Measurements from ENCODE around the gene ECI2. TPM values are rescaled to one million over a fixed set of nuclear protein-coding genes. Genes with fewer than 3 reads are reported as not detected.

The ECI2 gene
- total and polyA plus RNA-seq, 10 of the 15 experiments (the other 5 are each of a cell fraction or from before 2014, with no cell fraction given), result 38.7 to 129 (median 60.1) TPM

DNA sequence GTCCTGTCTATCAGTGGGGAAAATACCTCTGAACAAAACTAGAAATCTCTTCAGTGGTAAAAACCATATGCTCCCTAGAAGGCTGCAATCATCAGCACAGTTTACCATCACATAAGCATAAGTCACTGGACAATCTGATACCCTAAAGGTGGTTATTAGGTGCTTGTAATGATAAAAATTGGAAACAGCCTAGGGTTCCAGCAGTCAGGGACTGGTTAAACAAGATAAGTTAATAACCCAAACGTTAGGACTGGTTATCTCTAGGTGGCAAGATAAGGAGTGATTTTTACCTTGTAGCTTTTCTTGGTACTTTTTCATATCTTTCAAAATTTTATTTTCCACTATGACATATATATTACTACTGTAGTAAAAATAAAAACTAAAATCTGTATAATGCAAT lies 11.0 kb downstream of the ECI2 start:
- H3K27me3 ChIP-seq (replicated peaks in 1 of 2; ENCODE audit: control insufficient read depth in 2 of 2, insufficient read depth in 2 of 2, low read length in 1 of 2), result no peaks in the 10 kb centered on the region
- FAIRE-seq (no peak), ATAC-seq (no peak), DNase-seq (ENCODE audit: low read depth, low spot score) (no peak)
- in situ Hi-C loops (cut with MboI) (no loop called here), intact Hi-C loops (cut with micrococcal nuclease; ENCODE audit: unreplicated experiment) (no loop called here)
- POLR2A ChIA-PET, result no interaction called here
- BruUV-seq (replicated peaks), result no TSS peak
- no peaks in the 10 kb centered on the region for H3K9me3 ChIP-seq (replicated peaks; ENCODE audit: control insufficient read depth, insufficient read depth, low read length)
- H3K9ac ChIP-seq (ENCODE audit: control insufficient read depth, insufficient read depth, low read length), result no peak overlapping the region
- no peaks in the 10 kb centered on the region; a peak in 2 of 4 replicates for H3K36me3 ChIP-seq (ENCODE audit: control insufficient read depth in 2 of 2, insufficient read depth in 2 of 2, low read length in 1 of 2)
- WGBS (ENCODE audit: insufficient coverage, insufficient replicate concordance, low lambda C conversion rate, missing lambda C conversion rate), result 88% methylated on average over 1 of the region's 1 CpG
- H3K4me1 ChIP-seq (ENCODE audit: control insufficient read depth, insufficient read depth, low read length), result no peaks in the 10 kb centered on the region
- SMC1A ChIA-PET (ENCODE audit: uncharacterized antibody, unreplicated experiment), result no interaction called here
- no peak overlapping the region for H2AFZ ChIP-seq (ENCODE audit: control insufficient read depth, low read depth, low read length)
- no peaks in the 10 kb centered on the region for H4K20me1 ChIP-seq (ENCODE audit: control insufficient read depth, insufficient read depth)
- H3K79me2 ChIP-seq (ENCODE audit: control insufficient read depth, insufficient read depth, low read length), result no peaks in the 10 kb centered on the region
- CTCF ChIA-PET, result interaction anchor here (1.7 kb wide), 1 partner anchor 31 kb away, joined by 4 read pairs; no protein-coding TSS in a partner anchor
- RAD21 ChIA-PET (ENCODE audit: unreplicated experiment), result interaction anchor here (1.0 kb wide), 1 partner anchor 10 kb away, joined by 3 read pairs; no protein-coding TSS in a partner anchor
- TF ChIP-seq MTA2 (IDR thresholded peaks at IDR 0.05; ENCODE audit: low read depth), result no peak
- TF ChIP-seq, protein P1, sequence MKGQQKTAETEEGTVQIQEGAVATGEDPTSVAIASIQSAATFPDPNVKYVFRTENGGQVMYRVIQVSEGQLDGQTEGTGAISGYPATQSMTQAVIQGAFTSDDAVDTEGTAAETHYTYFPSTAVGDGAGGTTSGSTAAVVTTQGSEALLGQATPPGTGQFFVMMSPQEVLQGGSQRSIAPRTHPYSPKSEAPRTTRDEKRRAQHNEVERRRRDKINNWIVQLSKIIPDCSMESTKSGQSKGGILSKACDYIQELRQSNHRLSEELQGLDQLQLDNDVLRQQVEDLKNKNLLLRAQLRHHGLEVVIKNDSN (IDR thresholded peaks at IDR 0.05; ENCODE audit: borderline replicate concordance, extremely low read length, insufficient read depth, low read depth, low read length), result no peak
- TF ChIP-seq IRF5 (IDR thresholded peaks at IDR 0.05; ENCODE audit: borderline replicate concordance), result no peak
- no peak for TF ChIP-seq STAT3 (IDR thresholded peaks at IDR 0.05; ENCODE audit: low read depth, low read length)
- no peak for TF ChIP-seq WRNIP1 (IDR thresholded peaks at IDR 0.05; ENCODE audit: borderline replicate concordance, low read depth, low read length)
- TF ChIP-seq ETV6 (conservative IDR thresholded peaks at IDR 0.05 in 1 of 2, IDR thresholded peaks at IDR 0.05 in 1 of 2; ENCODE audit: borderline replicate concordance in 1 of 2, low read depth in 1 of 2), result no peak
- no peak overlapping the region for H3K4me3 ChIP-seq
- no peak overlapping the region for H3K4me2 ChIP-seq (ENCODE audit: control insufficient read depth, insufficient read depth)
- H3K27ac ChIP-seq (ENCODE audit: control insufficient read depth, insufficient read depth), result no peak overlapping the region
